HG02798 (cell line): ENCODE results near the gene CAMKV.
A peak's percentile ranks its signal among the peaks of the same experiment; 100 is the strongest.
"Not testable (repeated sequence)": the region's sequence is repeated elsewhere in the genome, so short reads cannot be mapped to it uniquely, and the experiment has no call there.

Experiments used
- ATAC-seq: cut with Tn5 transposase; IDR thresholded peaks from one replicate; pipeline ENCODE4 v1.9.1; 2021; ENCODE audit warnings: mild to moderate bottlenecking; ENCODE audit not compliant: unreplicated experiment, poor library complexity

CAMKV gene

GRCh38 chr3:49869525-49870126 is at the start of gene CAMKV:
Gene CAMKV (minus strand): TSS chr3:49869906. CDS start chr3:49862388, 7,518 bp downstream.
- no peak for ATAC-seq

GRCh38 chr3:49917806-49918590 is 48.3 kb upstream of the CAMKV start:
- not testable (repeated sequence) for ATAC-seq

GRCh38 chr3:49916686-49917085 is 47.0 kb upstream of the CAMKV start:
- no peak for ATAC-seq

- ATAC-seq = no peak
These were observed 45.2 kb upstream of the CAMKV start for GRCh38 chr3:49914906-49915305.

GRCh38 chr3:49912881-49913281 is 43.2 kb upstream of the CAMKV start:
- ATAC-seq = no peak

GRCh38 chr3:49911611-49912010 is 41.9 kb upstream of the CAMKV start:
- no peak for ATAC-seq

- ATAC-seq = no peak
These were observed 41.4 kb upstream of the CAMKV start for GRCh38 chr3:49911124-49911420.

GRCh38 chr3:49910409-49911123 is 40.9 kb upstream of the CAMKV start:
- no peak for ATAC-seq

GRCh38 chr3:49908373-49909199 is 38.9 kb upstream of the CAMKV start:
- ATAC-seq = no peak

GRCh38 chr3:49906073-49906743 is 36.5 kb upstream of the CAMKV start:
- no peak for ATAC-seq

GRCh38 chr3:49904448-49904847 is 34.7 kb upstream of the CAMKV start:
- not testable (repeated sequence) for ATAC-seq

- ATAC-seq = peak; percentile 76
These were observed 34.0 kb upstream of the CAMKV start, which contains the start of gene MST1R for GRCh38 chr3:49903451-49904424. Gene MST1R (minus strand): TSS chr3:49903873. CDS start chr3:49903609, 264 bp downstream.

- no peak for ATAC-seq
These were observed 33.0 kb upstream of the CAMKV start for GRCh38 chr3:49902511-49903345.

GRCh38 chr3:49901366-49902339 is 31.9 kb upstream of the CAMKV start:
- ATAC-seq = no peak

GRCh38 chr3:49900491-49901153 is 30.9 kb upstream of the CAMKV start:
- no peak for ATAC-seq

- no peak for ATAC-seq
These were observed 30.1 kb upstream of the CAMKV start for GRCh38 chr3:49899815-49900214.
